ENCODE data around the gene MYOF.
"Not testable (repeated sequence)": the region's sequence is repeated elsewhere in the genome, so short reads cannot be mapped to it uniquely, and the experiment has no call there.

Gene MYOF

GRCh38 chr10:93481637-93482144 is 443 bp downstream of the MYOF start:
- DNase-seq (ENCODE audit: low spot score), result no peak

- DNase-seq (ENCODE audit: low spot score), result no peak
Measured at GRCh38 chr10:93478873-93479272, 3.3 kb downstream of the MYOF start.

- DNase-seq (ENCODE audit: low spot score), result no peak
Measured at GRCh38 chr10:93476756-93477155, 5.4 kb downstream of the MYOF start.

- no peak for DNase-seq (ENCODE audit: low spot score)
Measured at GRCh38 chr10:93475871-93476270, 6.3 kb downstream of the MYOF start.

GRCh38 chr10:93475227-93475626 is 6.9 kb downstream of the MYOF start:
- no peak for DNase-seq (ENCODE audit: low spot score)

- DNase-seq (ENCODE audit: low spot score), result no peak
Measured at GRCh38 chr10:93473804-93474472, 8.2 kb downstream of the MYOF start.

GRCh38 chr10:93473161-93473560 is 9.0 kb downstream of the MYOF start:
- no peak for DNase-seq (ENCODE audit: low spot score)

GRCh38 chr10:93471110-93471651 is 11.0 kb downstream of the MYOF start:
- DNase-seq (ENCODE audit: low spot score), result no peak

GRCh38 chr10:93469454-93469853 is 12.7 kb downstream of the MYOF start:
- DNase-seq (ENCODE audit: low spot score), result no peak

GRCh38 chr10:93468461-93469213 is 13.5 kb downstream of the MYOF start:
- no peak for DNase-seq (ENCODE audit: low spot score)

- DNase-seq (ENCODE audit: low spot score), result not testable (repeated sequence)
Measured at GRCh38 chr10:93467635-93468034, 14.5 kb downstream of the MYOF start.

- no peak for DNase-seq (ENCODE audit: low spot score)
Measured at GRCh38 chr10:93465806-93466675, 16.1 kb downstream of the MYOF start.

GRCh38 chr10:93464776-93465388 is 17.3 kb downstream of the MYOF start:
- DNase-seq (ENCODE audit: low spot score), result no peak

- DNase-seq (ENCODE audit: low spot score), result no peak
Measured at GRCh38 chr10:93463723-93464476, 18.2 kb downstream of the MYOF start.

- DNase-seq (ENCODE audit: low spot score), result no peak
Measured at GRCh38 chr10:93462881-93463280, 19.3 kb downstream of the MYOF start.

- no peak for DNase-seq (ENCODE audit: low spot score)
Measured at GRCh38 chr10:93462371-93462770, 19.8 kb downstream of the MYOF start.

GRCh38 chr10:93461807-93462178 is 20.3 kb downstream of the MYOF start:
- no peak for DNase-seq (ENCODE audit: low spot score)

GRCh38 chr10:93461109-93461806 is 20.9 kb downstream of the MYOF start:
- no peak for DNase-seq (ENCODE audit: low spot score)

GRCh38 chr10:93459466-93459865 is 22.7 kb downstream of the MYOF start:
- no peak for DNase-seq (ENCODE audit: low spot score)

GRCh38 chr10:93458821-93459257 is 23.3 kb downstream of the MYOF start:
- DNase-seq (ENCODE audit: low spot score), result no peak

All from CD4-positive, alpha-beta T cell treated with Interleukin-6 at 100 ng/mL for 8 hours (primary cell).